Mucosa of descending colon (tissue), 3 donors: ENCODE data around the gene MCF2L. TPM values are rescaled to one million over a fixed set of nuclear protein-coding genes. Genes with fewer than 3 reads are reported as not detected.
A peak's percentile ranks its signal among the peaks of the same experiment; 100 is the strongest.

Experiments
- ATAC-seq: fragments of 200-7000 bp; cut with Tn5 transposase; one replicate; pipeline ENCODE4 v1.9.1; 2020; ENCODE audit warnings: mild to moderate bottlenecking, moderate library complexity
- DNase-seq, 3 donors: peaks; one replicate each; pipeline ENCODE4 v3.0.0-alpha.2; 2020
- H3K36me3 ChIP-seq: fragments of 200-600 bp; one replicate; pipeline ENCODE4 v1.8.0; 2021; ENCODE audit warnings: low read depth, mild to moderate bottlenecking
- H3K4me1 ChIP-seq: fragments of 200-600 bp; one replicate; pipeline ENCODE4 v1.8.0; 2021; ENCODE audit warnings: low read depth, mild to moderate bottlenecking
- H3K4me3 ChIP-seq: fragments of 200-600 bp; one replicate; pipeline ENCODE4 v1.8.0; 2021; ENCODE audit warnings: mild to moderate bottlenecking
- H3K9me3 ChIP-seq: fragments of 200-600 bp; one replicate; pipeline ENCODE4 v1.8.0; 2021; ENCODE audit warnings: mild to moderate bottlenecking
- intact Hi-C, 2 donors: fragments of 100-400 bp; cut with DNase I in 1 of 2; cut with micrococcal nuclease in 1 of 2; formaldehyde crosslinking; loops; one replicate each; pipeline versions ENCODE4 v1.11.0 to v1.11.1; 2022; cut with DNase I, micrococcal nuclease
- total RNA-seq, 3 donors: library from RNA; stranded (reverse); fragmentation: NEBNext Ultra II Directional in 2 of 3; extraction: Animal tissue kit (Norgen Biotek cat#: 25700) in 2 of 3; gene quantifications; one replicate each; pipeline versions ENCODE4 v1.2.1 to v1.2.4, GENCODE V29; 2021 to 2023
- TF ChIP-seq, protein P1 (sequence below): fragments of 200-600 bp; IDR thresholded peaks from one replicate; pipeline ENCODE4 v1.8.0; 2022; ENCODE audit warnings: antibody characterized with exemption, mild to moderate bottlenecking
- donor health status: DM: no; HTN: no; CAD: no; lungs with moderate emphysema.
- donor health status: DM: no; HTN: no; CAD: no.
- donor health status: DM: no; HTN: yes; CAD: no.

Gene MCF2L
- total RNA-seq, 3 donors from 2014 or later, result 53.9 to 109 (median 95.4) TPM

GRCh38 chr13:113042456-113042855, 73.4 kb downstream of the MCF2L start:
- no peak for ATAC-seq

DNA sequence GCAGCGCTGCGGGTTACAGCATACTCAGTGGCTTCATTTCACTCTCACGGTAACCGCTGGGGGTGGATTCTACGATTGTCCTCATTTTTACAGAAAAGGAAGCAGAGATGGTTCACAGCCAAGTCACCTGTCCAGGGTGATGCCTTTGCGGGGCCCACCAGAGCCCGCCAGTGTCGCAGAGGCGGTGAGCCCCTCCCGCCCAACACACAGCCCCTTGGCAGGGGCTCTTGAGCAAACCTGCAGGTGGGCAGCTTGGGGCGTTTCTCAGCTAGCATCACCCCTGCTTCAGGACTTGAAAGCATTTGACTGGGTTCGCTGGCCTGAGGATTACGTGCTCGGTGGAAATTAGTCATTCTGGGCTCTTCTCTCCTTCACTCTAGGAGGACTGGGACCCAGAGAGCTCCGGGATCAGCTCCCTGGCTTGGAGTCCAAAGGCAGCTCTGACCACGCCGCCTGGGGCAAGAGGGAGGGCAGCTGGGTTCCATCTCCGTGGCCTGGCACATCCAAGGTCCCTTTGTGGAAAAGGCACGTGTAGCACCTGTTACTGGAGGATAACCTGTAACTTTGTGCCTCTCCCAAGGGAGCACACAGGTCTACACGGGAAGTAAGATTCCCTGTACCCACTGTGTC, 74.1 kb downstream of the MCF2L start:
- TF ChIP-seq, protein P1, sequence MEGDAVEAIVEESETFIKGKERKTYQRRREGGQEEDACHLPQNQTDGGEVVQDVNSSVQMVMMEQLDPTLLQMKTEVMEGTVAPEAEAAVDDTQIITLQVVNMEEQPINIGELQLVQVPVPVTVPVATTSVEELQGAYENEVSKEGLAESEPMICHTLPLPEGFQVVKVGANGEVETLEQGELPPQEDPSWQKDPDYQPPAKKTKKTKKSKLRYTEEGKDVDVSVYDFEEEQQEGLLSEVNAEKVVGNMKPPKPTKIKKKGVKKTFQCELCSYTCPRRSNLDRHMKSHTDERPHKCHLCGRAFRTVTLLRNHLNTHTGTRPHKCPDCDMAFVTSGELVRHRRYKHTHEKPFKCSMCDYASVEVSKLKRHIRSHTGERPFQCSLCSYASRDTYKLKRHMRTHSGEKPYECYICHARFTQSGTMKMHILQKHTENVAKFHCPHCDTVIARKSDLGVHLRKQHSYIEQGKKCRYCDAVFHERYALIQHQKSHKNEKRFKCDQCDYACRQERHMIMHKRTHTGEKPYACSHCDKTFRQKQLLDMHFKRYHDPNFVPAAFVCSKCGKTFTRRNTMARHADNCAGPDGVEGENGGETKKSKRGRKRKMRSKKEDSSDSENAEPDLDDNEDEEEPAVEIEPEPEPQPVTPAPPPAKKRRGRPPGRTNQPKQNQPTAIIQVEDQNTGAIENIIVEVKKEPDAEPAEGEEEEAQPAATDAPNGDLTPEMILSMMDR, result no peak
- intact Hi-C loops, result no loop called here

More at GRCh38 chr13:113042456-113042855, 73.4 kb downstream of the MCF2L start:
- DNase-seq, result no peak
- no peak overlapping the region for H3K4me3 ChIP-seq
- TF ChIP-seq, protein P1, result no peak
- H3K36me3 ChIP-seq, result no peaks in the 10 kb centered on the region
- H3K9me3 ChIP-seq, result no peaks in the 10 kb centered on the region
- no peaks in the 10 kb centered on the region for H3K4me1 ChIP-seq
- intact Hi-C loops, result no loop called here

GRCh38 chr13:113043931-113044330, 74.9 kb downstream of the MCF2L start:
- TF ChIP-seq, protein P1, result no peak
- ATAC-seq, result no peak
- intact Hi-C loops, result no loop called here

More for the DNA sequence above, 74.1 kb downstream of the MCF2L start:
- H3K4me3 ChIP-seq, result no peak overlapping the region
- ATAC-seq (no peak), DNase-seq (peak in 1 of 3 donors; percentile 16)
- H3K4me1 ChIP-seq, result no peaks in the 10 kb centered on the region
- H3K9me3 ChIP-seq, result no peaks in the 10 kb centered on the region
- H3K36me3 ChIP-seq, result no peaks in the 10 kb centered on the region

DNA sequence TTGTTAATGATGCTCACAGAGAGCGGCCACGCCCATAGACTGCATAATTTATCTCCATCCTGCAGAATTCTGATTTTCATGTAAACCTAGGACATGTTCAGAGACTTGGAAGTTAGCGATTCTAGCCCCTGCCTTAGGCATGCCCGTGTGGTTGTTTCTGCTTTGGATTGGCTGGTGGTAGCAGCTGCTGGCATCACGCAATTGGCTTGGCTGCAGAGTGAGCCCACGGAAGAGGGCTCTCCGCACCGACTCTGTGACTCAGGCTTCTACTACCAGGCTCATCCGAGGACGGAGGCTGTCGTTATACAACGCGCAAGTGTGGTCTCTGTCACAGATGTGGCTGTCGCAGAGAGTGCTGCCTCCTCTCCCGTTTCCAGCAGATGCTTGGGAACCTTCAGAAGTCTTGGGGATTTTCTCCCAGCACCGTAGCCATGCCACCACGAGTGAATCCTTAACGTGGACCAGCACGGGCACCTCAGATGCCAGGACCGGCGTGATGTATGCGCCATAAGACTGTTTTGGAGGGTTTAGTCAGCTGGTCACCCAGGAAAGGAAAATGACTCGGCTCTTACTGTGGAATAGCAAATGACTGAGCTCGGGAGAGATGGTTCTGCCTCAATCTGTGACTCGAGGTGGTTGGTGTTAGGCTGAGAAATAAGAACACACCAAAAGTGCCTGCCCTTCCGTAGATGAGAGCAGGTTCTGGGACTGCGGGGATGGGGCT, 75.5 kb downstream of the MCF2L start:
- intact Hi-C loops, result no loop called here
- DNase-seq (peak in 1 of 3 donors; percentile 17), ATAC-seq (no peak)
- H3K9me3 ChIP-seq, result no peaks in the 10 kb centered on the region
- H3K4me1 ChIP-seq, result no peaks in the 10 kb centered on the region
- no peak overlapping the region for H3K4me3 ChIP-seq
- TF ChIP-seq, protein P1, result no peak
- H3K36me3 ChIP-seq, result no peaks in the 10 kb centered on the region

More at GRCh38 chr13:113043931-113044330, 74.9 kb downstream of the MCF2L start:
- peak in 1 of 3 donors; percentile 8 for DNase-seq
- Histone ChIP-seq H3K9me3 (no peaks in the 10 kb centered on the region), H3K4me1 (no peaks in the 10 kb centered on the region), H3K4me3 (no peak overlapping the region), H3K36me3 (no peaks in the 10 kb centered on the region)

- no peak for ATAC-seq
- intact Hi-C loops, result no loop called here
- Histone ChIP-seq H3K36me3 (no peaks in the 10 kb centered on the region), H3K4me3 (no peak overlapping the region), H3K9me3 (no peaks in the 10 kb centered on the region), H3K4me1 (no peaks in the 10 kb centered on the region)
- peak in 1 of 3 donors; percentile 33 for DNase-seq
- TF ChIP-seq, protein P1, result no peak
Observed at GRCh38 chr13:113045251-113046127, 76.5 kb downstream of the MCF2L start.
